ENCODE data around the gene SETMAR.
A peak's percentile ranks its signal among the peaks of the same experiment; 100 is the strongest.
"Not testable (repeated sequence)": the region's sequence is repeated elsewhere in the genome, so short reads cannot be mapped to it uniquely, and the experiment has no call there.

SETMAR gene

GRCh38 chr3:4303187-4304123 lies at the start of gene SETMAR:
Gene SETMAR (plus strand): TSS chr3:4303369. CDS start chr3:4303371, 2 bp downstream.
- peak; percentile 74 for DNase-seq

DNA sequence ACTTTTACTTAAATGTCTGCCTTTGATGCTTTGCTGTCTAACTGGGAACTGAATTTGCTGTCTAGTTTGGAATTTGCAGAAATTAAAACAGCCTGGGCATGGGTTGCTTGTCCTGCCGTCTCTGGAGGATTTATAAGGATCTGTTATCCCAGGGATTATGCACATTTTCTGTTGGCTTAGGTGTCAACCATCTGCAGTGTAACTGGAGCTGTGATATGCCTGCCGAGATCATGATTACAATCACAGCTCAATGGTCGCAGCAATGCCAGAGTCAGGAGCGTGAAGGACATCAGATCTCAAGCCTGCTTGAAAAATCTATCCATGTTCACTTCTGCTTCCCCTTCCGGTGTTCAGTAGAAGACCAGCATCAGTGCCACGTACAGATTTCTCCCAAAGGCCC lies 41.8 kb upstream of the SETMAR start:
- DNase-seq, result no peak

GRCh38 chr3:4264040-4264439 lies 39.1 kb upstream of the SETMAR start:
- no peak for DNase-seq

DNA sequence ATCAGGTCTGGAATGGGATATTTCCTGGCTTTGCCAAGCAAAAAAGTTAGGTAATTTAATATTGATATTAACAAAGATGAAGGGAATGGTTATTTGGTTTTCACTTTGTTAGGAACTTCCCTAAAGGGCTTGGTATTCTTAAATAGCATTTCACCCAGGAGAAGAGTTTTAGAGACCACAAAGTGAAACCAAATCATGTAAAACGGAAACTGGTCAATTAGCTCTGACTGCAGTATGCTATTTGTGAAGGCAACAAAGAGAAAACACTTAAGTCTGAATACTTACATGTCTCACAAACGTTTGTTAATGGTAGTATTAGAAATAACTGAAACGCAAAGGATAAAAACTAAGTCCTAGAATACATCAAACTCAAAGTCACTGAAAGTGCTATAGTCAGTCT lies 32.4 kb upstream of the SETMAR start:
- no peak for DNase-seq

GRCh38 chr3:4271834-4272233 lies 31.3 kb upstream of the SETMAR start:
- peak; percentile 17 for DNase-seq

DNA sequence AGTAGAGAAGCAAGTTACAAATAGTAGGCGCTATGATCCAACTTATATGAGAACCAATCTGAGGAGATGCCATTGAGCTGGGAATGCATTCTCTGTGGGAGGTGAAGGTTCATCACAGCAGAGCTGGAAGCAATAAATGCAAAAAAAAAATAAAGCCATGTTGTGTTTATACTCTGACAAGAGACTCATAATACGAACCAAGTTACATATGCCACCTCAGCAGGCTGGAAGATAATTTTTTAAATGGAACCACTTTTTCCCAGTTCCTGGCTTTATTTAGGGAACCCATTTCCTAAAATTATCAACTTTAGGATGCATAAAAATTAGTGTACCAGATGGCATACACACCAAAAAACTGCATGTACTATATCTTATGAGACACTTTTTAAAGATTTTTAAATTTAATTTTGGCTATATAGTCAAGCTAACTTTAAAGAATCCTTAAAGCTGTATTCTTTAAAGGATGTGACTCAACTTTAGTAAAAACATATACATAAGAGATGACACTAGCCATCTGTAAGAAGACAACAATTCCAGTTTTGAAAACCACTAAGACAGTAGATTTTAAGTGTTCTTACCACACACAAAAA lies 23.6 kb upstream of the SETMAR start:
- no peak for DNase-seq

- DNase-seq, result no peak
Measured at GRCh38 chr3:4281991-4282390, 21.2 kb upstream of the SETMAR start.

GRCh38 chr3:4284865-4285264 lies 18.3 kb upstream of the SETMAR start:
- DNase-seq, result no peak

DNA sequence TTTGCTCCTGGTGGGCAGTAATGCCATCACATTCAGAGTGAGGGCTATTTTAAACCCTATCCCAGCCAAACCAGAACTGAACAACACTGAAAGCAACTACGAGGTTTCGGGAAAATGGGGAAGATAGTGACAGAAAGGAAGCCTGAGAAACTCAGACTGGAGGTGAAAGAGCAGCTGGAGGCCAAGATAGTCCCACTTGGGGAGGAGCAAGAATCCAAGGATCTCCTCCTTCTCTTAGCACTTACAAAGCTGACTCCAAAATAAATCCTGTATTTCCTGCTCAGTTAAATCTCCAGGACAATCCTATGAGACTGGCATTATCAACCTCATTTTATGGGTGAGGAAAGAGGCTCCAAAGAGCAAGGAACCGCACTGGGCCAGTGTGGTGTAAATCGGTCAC lies 14.1 kb upstream of the SETMAR start:
- DNase-seq, result no peak

- DNase-seq, result peak; percentile 20
Measured at GRCh38 chr3:4290272-4290893, 12.8 kb upstream of the SETMAR start.

GRCh38 chr3:4292301-4292700 lies 10.9 kb upstream of the SETMAR start:
- DNase-seq, result no peak

- DNase-seq, result no peak
Measured at GRCh38 chr3:4294616-4295327, 8.4 kb upstream of the SETMAR start.

GRCh38 chr3:4296454-4296853 lies 6.7 kb upstream of the SETMAR start:
- not testable (repeated sequence) for DNase-seq

DNA sequence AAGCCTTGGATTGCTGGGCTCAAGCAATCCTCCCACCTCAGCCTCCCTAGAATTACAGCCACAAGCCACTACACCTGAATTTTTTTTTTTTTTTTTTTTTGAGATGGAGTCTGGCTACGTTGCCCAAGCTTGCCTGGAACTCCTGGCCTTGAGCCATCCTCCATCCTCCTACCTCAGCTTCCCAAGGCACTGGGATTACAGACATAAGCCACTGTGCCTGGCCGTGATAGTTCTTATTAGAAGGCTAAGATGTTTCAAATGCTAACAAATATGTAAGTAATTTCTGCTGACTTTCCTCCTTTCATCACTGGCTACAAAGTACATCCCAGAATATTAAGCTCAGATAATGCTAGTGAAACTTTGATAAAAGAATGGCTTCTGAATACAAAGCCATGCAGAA lies 5.7 kb upstream of the SETMAR start:
- DNase-seq, result no peak

GRCh38 chr3:4302747-4303146 lies 422 bp upstream of the SETMAR start:
- DNase-seq, result no peak

DNA sequence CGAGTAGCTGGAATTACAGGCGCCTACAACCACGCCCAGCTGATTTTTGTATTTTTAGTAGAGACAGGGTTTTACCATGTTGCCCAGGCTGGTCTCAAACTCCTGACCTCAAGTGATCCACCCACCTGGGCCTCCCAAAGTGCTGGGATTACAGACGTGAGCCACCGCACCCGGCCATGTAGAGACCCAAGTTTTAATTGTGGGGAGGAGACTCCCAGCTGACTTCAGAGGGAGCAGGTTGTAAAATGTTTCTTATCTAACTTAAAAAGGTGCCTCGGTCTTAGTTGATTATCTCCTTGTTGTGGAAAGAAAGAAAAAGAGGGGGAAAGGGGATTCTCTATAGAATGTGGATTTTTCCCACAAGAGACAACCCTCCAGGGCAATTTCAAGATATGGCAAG lies 2.0 kb downstream of the SETMAR start:
- DNase-seq, result not testable (repeated sequence)

DNA sequence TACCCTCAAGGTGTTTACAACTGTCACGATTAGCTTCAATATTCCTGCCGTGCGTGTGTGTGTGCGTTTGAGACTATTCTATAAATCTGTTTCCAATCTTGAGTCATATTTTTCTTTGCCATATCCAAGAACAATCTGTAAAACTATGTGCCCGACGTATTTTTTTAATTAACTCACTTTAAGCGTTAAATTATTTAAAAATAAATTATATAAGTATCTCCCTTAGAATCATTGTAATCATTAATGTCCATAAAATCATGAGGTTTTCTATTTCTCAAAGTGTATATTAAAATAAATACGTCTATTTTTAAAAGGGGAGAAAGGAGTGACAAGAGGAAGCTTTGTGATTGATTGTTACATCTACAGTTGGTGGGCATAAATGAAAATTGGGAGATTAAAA lies 2.9 kb downstream of the SETMAR start:
- DNase-seq, result no peak

DNA sequence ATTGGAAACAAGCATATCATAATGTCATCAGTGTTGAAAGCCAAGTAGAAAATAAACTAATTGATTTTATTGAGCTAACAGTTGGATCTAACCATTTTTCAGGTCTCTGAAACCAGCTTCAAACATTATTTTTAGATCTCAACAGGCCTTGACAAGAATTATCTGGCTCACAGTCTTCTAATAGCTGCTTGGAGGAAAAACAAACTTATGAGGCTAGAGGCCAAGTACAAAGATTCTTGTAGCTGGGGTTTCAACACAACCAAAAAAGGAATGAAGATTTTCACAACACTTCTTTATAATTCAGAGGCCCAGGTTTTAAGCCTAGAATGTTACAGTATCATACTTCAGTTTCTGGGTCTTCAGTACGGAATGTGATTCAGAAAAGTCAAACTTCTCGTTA lies 3.7 kb downstream of the SETMAR start:
- DNase-seq, result no peak

- no peak for DNase-seq
Measured at GRCh38 chr3:4309491-4310128, 6.4 kb downstream of the SETMAR start.

GRCh38 chr3:4310971-4311370 lies 7.8 kb downstream of the SETMAR start:
- no peak for DNase-seq

GRCh38 chr3:4311496-4311895 lies 8.3 kb downstream of the SETMAR start:
- no peak for DNase-seq

GRCh38 chr3:4313606-4314293 lies 10.6 kb downstream of the SETMAR start:
- no peak for DNase-seq
